GM12864 (cell line): ENCODE data around the gene SPATS2L.

Experiments
- DNase-seq: peaks from one replicate; pipeline ENCODE4 v3.0.0-alpha.2; 2011; ENCODE audit warnings: low read depth
- H3K4me3 ChIP-seq: 2 replicates; pipeline ENCODE4 v1.5.1; 2011; ENCODE audit warnings: mild to moderate bottlenecking, low read depth, low read length, control low read depth
- TF ChIP-seq, protein P1 (sequence below): IDR thresholded peaks from 2 replicates; pipeline ENCODE4 v1.5.1; 2011; ENCODE audit warnings: low read depth, mild to moderate bottlenecking, moderate library complexity, low read length, control low read depth, inconsistent platforms; ENCODE audit errors: missing control alignments

Gene SPATS2L

DNA sequence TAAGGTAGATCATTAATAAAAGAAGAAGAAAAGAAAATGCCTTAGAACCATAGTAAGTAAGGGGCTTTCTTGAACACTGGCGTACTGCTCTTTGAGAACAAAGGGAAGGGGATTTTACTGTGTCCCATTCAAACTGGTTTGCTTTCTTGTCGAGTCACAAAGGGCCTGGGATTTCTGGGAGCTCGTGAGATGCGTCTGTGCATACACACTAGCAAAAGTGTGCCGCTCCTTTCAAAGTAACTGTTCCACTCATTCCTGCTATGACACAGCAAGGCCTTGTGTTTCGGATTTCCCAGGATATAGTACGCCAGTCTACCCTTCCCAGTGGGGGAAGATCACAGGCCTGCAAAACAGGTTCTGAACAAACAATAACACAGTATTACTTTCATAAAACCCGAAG is 110.4 kb downstream of the SPATS2L start:
- DNase-seq, result no peak
- TF ChIP-seq, protein P1, sequence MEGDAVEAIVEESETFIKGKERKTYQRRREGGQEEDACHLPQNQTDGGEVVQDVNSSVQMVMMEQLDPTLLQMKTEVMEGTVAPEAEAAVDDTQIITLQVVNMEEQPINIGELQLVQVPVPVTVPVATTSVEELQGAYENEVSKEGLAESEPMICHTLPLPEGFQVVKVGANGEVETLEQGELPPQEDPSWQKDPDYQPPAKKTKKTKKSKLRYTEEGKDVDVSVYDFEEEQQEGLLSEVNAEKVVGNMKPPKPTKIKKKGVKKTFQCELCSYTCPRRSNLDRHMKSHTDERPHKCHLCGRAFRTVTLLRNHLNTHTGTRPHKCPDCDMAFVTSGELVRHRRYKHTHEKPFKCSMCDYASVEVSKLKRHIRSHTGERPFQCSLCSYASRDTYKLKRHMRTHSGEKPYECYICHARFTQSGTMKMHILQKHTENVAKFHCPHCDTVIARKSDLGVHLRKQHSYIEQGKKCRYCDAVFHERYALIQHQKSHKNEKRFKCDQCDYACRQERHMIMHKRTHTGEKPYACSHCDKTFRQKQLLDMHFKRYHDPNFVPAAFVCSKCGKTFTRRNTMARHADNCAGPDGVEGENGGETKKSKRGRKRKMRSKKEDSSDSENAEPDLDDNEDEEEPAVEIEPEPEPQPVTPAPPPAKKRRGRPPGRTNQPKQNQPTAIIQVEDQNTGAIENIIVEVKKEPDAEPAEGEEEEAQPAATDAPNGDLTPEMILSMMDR, result no peak
- no peak overlapping the region for H3K4me3 ChIP-seq

GRCh38 chr2:200417366-200417765 is 110.9 kb downstream of the SPATS2L start:
- TF ChIP-seq, protein P1, result no peak
- no peak overlapping the region for H3K4me3 ChIP-seq
- DNase-seq, result no peak

GRCh38 chr2:200418399-200418798 is 111.9 kb downstream of the SPATS2L start:
- TF ChIP-seq, protein P1, result no peak
- no peak for DNase-seq
- no peak overlapping the region for H3K4me3 ChIP-seq

- DNase-seq, result no peak
- H3K4me3 ChIP-seq, result no peak overlapping the region
- TF ChIP-seq, protein P1, result no peak
Measured at GRCh38 chr2:200419325-200419724, 112.8 kb downstream of the SPATS2L start.

DNA sequence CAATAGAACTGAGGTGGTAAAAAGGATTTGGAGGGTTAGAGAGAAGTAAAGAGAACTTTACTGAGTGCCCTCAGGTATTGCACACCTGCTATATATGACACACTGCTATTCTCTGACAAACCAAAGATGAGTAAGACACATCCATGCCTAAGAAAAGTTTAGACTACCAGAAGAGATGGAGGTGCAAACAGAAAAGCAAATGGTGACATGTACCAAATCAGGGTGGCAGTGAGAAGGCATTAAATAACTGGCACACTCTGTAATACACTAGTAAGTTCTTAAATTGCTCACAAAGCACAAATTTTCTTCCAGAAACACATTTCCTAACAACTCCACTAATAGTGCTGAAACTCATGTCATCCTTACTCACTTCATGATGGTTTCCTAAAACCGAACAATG is 114.8 kb downstream of the SPATS2L start:
- TF ChIP-seq, protein P1, result no peak
- no peak overlapping the region for H3K4me3 ChIP-seq
- no peak for DNase-seq

- TF ChIP-seq, protein P1, result no peak
- no peak overlapping the region for H3K4me3 ChIP-seq
- no peak for DNase-seq
Measured at GRCh38 chr2:200422071-200422470, 115.6 kb downstream of the SPATS2L start.

DNA sequence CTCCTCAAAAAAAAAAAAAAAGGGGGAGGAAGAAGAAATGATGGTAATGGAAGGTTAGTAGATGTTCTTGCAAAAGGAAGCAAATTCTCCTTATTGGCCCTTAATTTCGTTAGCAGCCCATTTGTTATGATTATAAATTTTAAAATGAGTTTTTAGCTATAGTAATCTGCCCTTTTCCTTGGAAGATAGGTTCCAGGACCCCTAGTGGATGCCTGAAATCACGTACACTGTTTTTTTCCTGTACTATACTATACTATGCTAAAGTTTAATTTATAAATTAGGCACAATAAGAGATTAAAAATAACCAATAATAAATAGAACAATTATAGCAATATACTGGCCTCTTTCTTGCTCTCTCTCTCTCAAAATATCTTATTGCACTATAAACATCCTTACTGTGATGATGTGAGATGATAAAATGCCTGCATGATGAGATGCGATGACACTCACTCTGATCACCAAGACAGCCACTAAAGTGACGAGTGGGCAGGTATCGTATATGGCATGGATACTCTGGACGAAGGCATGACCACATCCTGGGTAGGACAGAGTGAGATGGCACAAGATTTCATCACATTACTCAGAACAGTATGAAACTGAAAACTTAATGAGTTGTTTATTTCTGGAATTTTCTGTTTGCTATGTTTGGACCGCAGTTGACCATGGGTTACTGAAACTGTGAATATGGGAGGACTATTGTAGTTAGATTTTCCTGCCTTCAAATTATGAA is 116.2 kb downstream of the SPATS2L start:
- H3K4me3 ChIP-seq, result no peak overlapping the region
- no peak for DNase-seq
- TF ChIP-seq, protein P1, result no peak
